GM21737 (cell line): ENCODE data around the gene APOL2.
"Not testable (repeated sequence)": the region's sequence is repeated elsewhere in the genome, so short reads cannot be mapped to it uniquely, and the experiment has no call there.

Source experiments
- ATAC-seq: cut with Tn5 transposase; IDR thresholded peaks from one replicate; pipeline ENCODE4 v1.9.1; 2021; ENCODE audit warnings: mild to moderate bottlenecking, moderate library complexity; ENCODE audit not compliant: unreplicated experiment

Gene APOL2

DNA sequence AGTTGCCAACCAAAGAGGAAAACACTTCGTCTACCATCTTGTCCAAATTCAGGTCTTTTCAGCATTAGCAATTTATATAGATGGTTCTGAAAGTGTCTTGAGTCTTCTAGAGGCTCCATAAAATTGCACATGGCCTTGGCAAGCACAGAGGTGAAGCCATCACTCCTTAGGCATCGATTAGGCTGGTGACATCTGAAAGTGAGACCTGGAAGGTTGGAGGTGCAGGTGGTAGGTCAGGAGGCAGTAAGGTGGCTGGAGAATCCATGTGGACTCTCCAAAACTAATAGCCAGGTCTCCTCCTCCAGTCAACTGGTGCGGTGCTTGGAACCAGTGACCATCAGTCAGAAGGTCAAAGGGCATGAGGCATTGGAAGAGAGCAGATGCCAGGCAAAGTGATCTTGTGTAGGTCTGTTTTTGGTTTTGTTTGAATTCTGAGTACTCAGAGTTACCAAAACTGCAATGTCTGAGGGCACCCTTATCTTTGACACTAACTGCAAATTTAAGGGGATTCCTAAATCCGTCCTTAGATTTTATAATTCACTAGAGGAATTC is 6.6 kb upstream of the APOL2 start:
- no peak for ATAC-seq

DNA sequence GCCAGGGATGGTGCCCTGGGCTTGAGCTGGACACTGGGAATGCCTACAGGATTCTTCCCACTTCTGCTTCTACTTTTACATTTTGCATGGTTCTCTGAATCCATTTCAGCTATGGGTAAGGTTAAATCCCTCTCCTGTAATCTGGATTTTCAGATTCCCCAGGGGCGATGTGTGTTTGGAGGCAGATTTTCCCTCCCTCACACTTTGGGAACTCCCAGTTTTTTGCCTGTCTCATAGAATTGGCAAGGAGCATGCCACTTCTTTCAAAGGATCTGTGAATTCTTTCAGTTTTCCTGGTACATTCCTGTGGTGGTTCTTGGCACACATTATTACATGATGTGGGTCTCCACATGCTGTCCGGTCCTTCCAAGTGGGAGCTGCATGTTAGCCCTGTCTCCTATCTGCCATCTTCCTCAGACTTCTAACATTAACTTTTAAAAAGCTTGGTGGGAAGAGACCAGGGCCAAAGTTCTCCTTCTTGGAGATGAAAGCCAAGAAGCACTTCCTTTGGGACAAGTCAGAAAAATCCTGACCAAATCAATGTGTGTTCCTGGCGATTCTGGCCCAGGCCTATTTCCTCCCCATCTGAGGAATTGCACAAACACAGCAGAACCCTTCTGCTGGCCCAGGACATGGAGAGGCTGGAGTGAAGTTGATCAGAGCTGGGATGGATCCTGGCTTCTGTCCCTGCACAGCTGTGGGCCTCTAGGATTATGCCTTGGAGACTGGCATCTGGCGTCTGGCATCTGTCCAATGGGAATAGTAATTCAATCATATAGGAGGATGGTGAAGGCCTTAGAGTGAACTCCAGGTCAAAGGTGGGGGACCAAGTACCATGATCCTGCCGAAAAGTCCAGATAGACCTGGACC is 5.4 kb upstream of the APOL2 start:
- ATAC-seq: no peak

DNA sequence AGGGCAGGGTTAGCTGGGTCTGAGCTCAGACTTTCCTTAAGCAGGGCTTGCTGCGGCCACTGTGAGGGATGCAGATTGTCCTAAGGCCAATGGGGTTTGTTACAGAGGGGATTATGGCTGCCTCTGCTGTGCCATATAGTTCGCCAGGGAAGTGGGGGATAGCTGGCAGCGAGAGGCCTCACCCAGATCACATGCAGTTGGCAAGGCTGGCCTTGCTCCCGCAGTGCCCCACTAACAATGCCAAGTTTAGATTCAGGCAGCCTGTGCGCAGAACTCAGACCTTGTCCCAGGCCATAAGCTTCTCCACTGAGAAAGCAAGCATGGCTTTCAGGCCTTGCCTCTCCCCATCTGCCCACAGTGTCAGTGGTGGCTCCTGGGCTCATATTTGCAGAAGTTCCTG is 4.7 kb upstream of the APOL2 start:
- ATAC-seq: no peak

DNA sequence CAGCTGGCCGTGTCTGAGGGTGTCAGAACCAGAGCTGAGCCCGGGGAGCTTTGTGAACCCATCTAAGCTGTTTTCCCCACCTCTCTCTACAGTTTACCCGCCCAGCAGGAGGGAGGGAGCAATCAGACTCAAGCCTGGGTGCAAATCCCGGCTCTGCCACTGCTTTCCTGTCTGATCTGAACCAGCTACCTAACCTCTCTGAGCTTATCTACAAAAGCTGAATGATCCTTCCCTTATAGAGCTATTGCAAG is 252 bp downstream of the APOL2 start:
- no peak for ATAC-seq

DNA sequence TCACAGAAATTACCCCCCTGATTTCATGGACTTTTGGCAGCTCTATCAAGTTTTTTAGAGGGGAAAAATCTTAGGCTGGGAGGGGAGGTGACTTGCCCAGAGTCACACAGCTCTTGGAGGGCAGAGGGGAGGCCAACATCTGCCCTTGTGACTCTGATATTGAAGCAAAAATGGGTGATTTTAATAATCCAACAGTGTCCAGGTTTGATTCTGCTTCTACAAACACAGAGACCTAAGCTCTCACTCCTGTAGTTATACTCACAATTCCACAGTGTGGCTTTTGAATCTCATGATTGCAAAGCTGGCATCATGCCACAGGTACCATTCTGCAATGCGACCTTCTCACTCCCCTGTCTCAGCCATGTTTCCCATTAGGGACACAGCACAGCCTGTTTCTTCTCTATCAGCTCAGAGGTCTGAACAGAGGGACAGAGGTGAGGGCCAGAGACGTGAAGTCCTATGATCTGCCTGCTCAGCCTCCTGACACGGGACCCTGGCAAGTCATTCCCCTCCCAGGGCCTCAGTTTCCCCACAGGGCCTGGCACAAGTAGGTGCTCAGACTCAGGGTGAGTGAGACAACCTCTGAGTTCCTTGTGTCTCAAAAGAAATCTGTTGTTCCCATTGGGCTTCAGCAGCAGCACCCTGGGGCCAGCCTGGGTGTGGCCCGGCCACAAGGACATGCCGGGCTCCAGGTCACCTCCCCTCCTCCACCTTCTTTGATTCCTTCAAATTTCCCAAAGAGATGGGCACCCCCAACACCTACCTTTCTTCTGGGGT is 766 bp downstream of the APOL2 start:
- no peak for ATAC-seq

DNA sequence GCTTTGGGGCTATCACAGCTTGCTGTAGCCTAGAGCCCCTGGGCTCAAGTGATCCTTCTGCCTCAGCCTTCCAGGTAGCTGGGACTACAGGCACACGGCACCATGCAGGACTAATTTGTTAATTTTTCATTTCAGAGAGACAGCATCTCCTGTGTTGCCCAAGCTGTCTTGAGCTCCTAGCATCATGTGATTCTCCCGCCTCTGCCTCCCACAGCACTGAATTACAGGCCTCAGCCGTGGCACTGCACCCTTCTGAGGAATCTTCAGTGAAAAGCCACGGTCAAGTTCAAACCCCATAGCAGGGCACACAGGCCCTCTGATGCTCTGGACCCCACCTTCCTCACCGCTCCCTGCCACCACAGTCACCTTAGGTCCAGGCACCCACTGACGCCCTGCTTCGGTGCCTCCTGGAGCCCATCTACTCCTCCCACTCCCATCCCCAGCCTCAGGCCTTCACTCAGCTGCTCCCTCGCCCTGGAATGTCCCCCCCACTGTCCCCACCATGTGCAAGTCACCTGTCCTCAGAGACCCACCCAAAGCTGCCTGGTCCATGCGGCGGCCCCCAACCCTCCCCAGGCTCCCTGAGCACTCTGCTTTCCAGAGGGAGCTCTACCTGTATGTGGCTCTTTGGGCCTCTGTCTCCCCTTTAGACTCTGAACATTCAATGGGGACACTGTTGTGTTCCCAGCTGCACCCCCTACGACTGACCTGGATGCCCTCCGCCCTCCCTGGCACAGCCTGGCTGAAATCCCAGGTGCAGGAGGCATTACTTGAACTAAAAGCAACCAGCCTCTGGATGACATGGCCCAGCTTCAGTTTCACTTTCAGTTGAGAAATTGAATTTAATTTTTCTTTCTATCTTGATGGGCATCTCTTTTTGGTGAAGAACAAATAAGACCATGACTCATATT is 1.6 kb downstream of the APOL2 start:
- no peak for ATAC-seq

- ATAC-seq: no peak
Measured at GRCh38 chr22:36236388-36237319, 2.7 kb downstream of the APOL2 start.

DNA sequence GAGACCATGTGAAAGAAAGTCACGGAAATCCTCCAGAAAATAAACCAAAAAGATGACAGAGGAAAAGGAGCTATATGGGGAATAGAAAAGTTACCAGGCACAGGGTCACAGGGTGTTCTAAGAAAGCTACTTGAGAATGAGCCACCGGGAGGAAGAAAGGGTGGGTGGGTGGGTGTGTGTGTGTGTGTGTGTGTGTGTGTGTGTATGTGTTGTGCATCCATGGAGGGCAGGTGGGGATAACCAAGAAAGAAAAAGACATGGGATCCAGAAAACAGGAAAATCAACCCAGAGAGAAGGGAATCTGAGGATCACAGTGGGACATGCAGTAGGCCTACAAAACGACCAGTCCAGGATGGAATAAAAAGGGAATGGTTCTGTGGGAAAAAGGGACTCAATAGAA is 3.7 kb downstream of the APOL2 start:
- ATAC-seq: no peak

GRCh38 chr22:36234919-36235318 is 4.4 kb downstream of the APOL2 start:
- no peak for ATAC-seq

GRCh38 chr22:36234213-36234612 is 5.1 kb downstream of the APOL2 start:
- no peak for ATAC-seq

GRCh38 chr22:36233796-36234195 is 5.5 kb downstream of the APOL2 start:
- ATAC-seq: no peak

DNA sequence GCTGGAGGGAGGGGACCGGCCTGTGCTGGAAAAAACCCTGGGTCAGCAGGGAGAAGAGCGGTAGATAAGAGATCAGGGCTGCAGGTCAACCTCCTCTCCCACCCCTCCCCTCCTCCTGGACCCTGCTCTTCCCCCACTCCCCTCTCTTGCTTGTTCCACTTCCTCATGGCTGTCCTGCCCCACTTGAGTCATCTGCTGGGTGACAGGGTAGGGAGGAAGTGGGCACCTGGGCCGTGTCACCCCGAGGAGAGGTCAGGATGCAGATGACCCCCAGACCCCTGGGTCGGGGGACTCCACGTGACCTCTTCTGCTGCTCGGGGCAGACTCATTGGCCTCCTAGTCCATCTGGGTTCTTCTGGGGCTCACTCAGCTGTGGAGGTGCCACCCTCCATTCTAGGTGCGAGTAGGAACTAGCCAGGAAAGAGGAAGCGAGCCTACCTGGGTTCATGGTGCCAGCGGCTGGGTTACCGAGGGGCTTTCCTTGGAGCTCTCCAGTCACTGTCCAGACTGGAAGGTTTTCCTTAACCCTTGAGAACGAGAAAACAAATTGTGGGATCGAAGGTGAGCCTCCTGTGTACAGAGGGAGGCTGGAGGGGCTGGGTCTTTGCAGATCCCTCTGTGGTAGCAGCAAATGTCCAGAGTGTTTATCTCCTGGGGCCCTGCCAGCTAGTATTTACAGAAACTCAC is 6.5 kb downstream of the APOL2 start:
- ATAC-seq: no peak

DNA sequence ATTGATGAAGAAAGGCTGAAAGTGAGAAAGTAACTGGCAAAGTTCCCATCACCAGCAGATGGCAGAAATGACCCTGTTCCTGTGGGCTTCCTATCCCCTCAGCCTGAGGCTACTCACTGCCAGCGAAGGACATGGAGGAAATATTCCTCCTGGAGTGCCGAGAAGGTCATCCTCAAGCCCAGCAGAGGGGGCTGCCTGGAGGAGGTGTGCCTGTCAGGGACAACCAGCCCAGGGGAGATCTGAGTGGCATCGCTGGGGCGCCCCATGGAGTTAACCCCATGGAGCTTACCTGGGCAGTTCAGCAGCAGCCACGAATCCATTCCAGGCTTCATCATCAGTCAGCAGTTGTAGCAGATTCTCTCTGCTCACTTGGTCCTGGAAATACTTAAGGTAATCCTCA is 8.3 kb downstream of the APOL2 start:
- not testable (repeated sequence) for ATAC-seq

DNA sequence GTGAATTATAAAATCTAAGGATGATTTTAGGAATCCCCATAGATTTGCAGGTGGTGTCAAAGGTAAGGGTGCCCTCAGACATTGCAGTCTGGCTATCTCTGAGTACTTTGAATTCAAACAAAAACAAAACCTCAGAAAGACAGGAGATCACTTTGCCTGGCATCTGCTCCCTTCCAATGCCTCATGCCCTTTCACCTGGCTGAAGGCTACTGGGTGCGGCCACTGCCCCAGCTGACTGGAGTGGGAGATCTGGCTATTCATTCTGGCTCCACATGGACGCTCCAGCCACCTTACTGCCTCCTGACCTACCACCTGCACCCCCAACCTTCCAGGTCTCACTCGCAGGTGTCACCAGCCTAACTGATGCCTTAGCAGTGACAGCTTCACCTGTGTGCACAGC is 9.7 kb downstream of the APOL2 start:
- not testable (repeated sequence) for ATAC-seq

- no peak for ATAC-seq
Measured at GRCh38 chr22:36228944-36229343, 10.4 kb downstream of the APOL2 start.

- ATAC-seq: not testable (repeated sequence)
Measured at GRCh38 chr22:36228369-36228768, 11.0 kb downstream of the APOL2 start.

DNA sequence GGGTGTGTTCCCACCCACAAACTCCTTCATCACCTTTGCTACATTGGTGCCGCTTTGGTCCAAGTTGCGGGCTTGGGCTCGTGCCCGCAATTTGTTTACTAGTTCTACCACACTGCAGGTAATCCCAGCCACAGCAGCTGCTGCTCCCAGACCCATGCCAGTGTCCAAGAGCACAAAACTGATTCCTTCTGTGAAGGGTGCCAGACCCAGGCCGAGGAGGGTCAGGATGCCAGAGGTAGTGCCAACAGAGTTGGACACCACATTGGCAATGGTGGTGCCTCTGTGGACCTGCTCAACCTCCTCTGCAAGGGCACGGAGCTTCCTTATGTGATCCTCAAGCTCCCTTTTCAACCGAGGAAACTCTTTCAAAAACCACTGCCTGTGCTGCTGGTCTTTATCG is 11.5 kb downstream of the APOL2 start:
- ATAC-seq: no peak

- no peak for ATAC-seq
Measured at GRCh38 chr22:36227396-36227795, 11.9 kb downstream of the APOL2 start.

GRCh38 chr22:36226189-36226588 is 13.1 kb downstream of the APOL2 start:
- no peak for ATAC-seq
